K562 (cell line): ENCODE results near the gene SELENOO.

ENCODE experiments used
- ELK1 ChIP-seq: sonication (generic); formaldehyde crosslinking; IDR thresholded peaks from 2 replicates; pipeline ENCODE4 v1.8.1; 2022; ENCODE audit warnings: missing genetic modification reagents
- GABPB2 ChIP-seq: fragments of 250-450 bp; sonication (Bioruptor Pico); conservative IDR thresholded peaks from 2 replicates; pipeline ENCODE4 v1.5.1; 2021; ENCODE audit warnings: mild to moderate bottlenecking
- MAFF ChIP-seq: IDR thresholded peaks from 2 replicates; pipeline ENCODE4 v1.6.1; 2012; ENCODE audit warnings: low read length, improper control_type of control experiment
- ZNF668 ChIP-seq: fragments of 250-450 bp; sonication (Bioruptor Pico); IDR thresholded peaks from 2 replicates; pipeline ENCODE4 v1.8.0; 2022; ENCODE audit warnings: mild to moderate bottlenecking, inconsistent platforms

- TF ChIP-seq ELK1 (CRISPR knock-in tag) = no peak
- no peak for TF ChIP-seq MAFF
- no peak for TF ChIP-seq ZNF668 (CRISPR knock-in tag)
- TF ChIP-seq GABPB2 (CRISPR knock-in tag) = no peak
Measured at GRCh38 chr22:50222508-50222907, 21.7 kb downstream of the SELENOO start.
